WERI-Rb-1 (cell line): ENCODE results near the gene DKK3.

Source experiments
- DNase-seq: peaks from one replicate; pipeline ENCODE4 v3.0.0-alpha.2; 2020
- H3K27ac ChIP-seq: fragments of 250-450 bp; sonication (Bioruptor Pico); 2 replicates; pipeline ENCODE4 v1.5.1; 2020; ENCODE audit warnings: mild to moderate bottlenecking, moderate library complexity
- H3K27me3 ChIP-seq: fragments of 250-450 bp; sonication (Bioruptor Pico); 2 replicates; pipeline ENCODE4 v1.5.1; 2021; ENCODE audit warnings: mild to moderate bottlenecking, low read depth, moderate library complexity; ENCODE audit not compliant: insufficient read depth, severe bottlenecking
- H3K36me3 ChIP-seq: fragments of 250-450 bp; sonication (Bioruptor Pico); 2 replicates; pipeline ENCODE4 v1.5.1; 2020; ENCODE audit warnings: mild to moderate bottlenecking, moderate library complexity
- H3K4me3 ChIP-seq: 2 replicates; pipeline ENCODE4 v1.5.1; 2011; ENCODE audit warnings: low read depth, mild to moderate bottlenecking, control low read depth, low read length
- H3K9me3 ChIP-seq: fragments of 250-450 bp; sonication (Bioruptor Pico); 2 replicates; pipeline ENCODE4 v1.5.1; 2021; ENCODE audit warnings: mild to moderate bottlenecking, moderate library complexity; ENCODE audit not compliant: severe bottlenecking
- CTCF ChIP-seq: IDR thresholded peaks from 2 replicates; pipeline ENCODE4 v1.5.1; 2011; ENCODE audit warnings: low read depth, mild to moderate bottlenecking, control low read depth, inconsistent platforms, low read length

DKK3 gene

DNA sequence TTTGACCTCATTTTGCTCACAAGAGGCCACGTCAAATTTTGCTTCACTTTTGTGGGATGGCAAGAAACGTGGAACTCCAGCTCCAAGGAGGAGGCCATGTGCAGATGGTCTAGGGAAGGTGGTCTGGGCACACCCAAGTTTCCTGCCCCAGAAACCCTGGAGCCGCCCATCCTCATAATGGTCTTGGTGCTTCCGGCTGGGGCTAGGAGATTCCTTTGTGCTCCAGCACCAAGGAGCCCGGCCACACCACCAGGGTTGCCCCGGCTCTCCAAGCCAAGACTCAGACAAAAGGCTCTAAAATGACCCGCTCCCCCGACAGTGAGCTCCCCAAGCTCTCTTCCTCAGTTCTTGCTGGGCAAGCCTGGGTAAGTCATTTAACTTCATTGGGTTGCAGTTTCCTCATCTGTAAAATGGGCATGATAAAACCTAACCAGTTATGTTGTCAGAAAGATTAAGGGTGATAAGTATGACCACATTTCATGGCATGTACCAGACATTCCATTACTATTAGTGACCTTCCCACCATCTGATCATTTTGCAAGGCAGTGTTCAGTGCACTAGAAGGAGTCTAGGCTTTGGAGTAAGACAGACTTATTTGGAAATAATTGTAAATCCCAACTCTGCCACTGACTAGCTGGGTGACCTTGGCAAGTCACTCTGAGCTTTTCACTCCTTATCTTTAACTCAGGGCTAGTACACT is 23.3 kb downstream of the DKK3 start:
- no peaks in the 10 kb centered on the region for H3K9me3 ChIP-seq
- no peak overlapping the region for H3K4me3 ChIP-seq
- TF ChIP-seq CTCF, result no peak
- H3K27me3 ChIP-seq, result no peaks in the 10 kb centered on the region
- DNase-seq, result no peak
- H3K36me3 ChIP-seq, result no peaks in the 10 kb centered on the region
- no peak overlapping the region for H3K27ac ChIP-seq

GRCh38 chr11:11984563-11984962 is 23.9 kb downstream of the DKK3 start:
- Histone ChIP-seq H3K36me3 (no peaks in the 10 kb centered on the region), H3K4me3 (no peak overlapping the region), H3K9me3 (no peaks in the 10 kb centered on the region), H3K27ac (no peak overlapping the region), H3K27me3 (no peaks in the 10 kb centered on the region)
- no peak for TF ChIP-seq CTCF
- DNase-seq, result no peak

GRCh38 chr11:11983427-11983826 is 25.0 kb downstream of the DKK3 start:
- Histone ChIP-seq H3K27ac (no peak overlapping the region), H3K36me3 (no peaks in the 10 kb centered on the region), H3K9me3 (no peaks in the 10 kb centered on the region), H3K27me3 (no peaks in the 10 kb centered on the region), H3K4me3 (no peak overlapping the region)
- DNase-seq, result no peak
- TF ChIP-seq CTCF, result no peak

DNA sequence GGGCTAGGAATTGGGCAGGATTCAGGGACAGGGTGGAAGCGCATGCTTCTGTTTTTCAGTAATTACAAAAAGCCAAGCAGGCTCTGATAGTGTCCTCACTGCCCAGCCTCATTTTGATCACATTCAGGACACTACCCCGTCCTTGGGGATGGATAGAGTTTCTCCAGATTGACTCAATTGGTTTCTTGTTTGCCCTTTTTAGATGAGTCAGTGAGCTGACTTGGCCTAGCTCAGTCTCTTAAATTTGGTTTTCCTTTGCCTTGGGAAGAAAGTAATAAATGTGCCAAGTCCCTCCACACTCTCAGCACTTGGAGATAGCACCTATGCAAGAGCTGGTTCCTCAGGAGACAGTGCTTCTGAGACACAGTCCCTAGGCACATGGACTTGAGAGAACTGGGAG is 25.5 kb downstream of the DKK3 start:
- Histone ChIP-seq H3K36me3 (no peaks in the 10 kb centered on the region), H3K4me3 (no peak overlapping the region), H3K9me3 (no peaks in the 10 kb centered on the region), H3K27ac (no peak overlapping the region), H3K27me3 (no peaks in the 10 kb centered on the region)
- DNase-seq, result no peak
- TF ChIP-seq CTCF, result no peak

DNA sequence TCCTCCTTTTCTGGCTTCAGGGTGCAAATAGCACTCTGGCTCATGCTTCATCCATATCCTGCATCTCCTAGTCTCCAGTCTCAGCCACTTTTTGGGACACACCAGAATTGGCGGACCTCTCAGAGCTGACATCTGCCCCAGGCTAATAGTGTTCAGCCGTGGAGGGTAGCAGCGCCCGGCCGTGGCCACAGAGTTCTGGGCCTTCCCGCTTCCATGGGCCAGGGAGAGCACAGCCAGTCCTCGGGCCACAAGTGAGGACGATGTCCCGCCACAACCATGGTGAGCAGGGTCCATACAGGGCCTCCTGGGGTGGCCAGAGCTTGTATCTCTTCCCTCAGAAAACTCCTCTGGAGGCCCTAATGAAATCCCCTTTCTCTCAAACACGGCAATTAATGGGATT is 26.0 kb downstream of the DKK3 start:
- Histone ChIP-seq H3K9me3 (no peaks in the 10 kb centered on the region), H3K36me3 (no peaks in the 10 kb centered on the region), H3K4me3 (no peak overlapping the region), H3K27me3 (no peaks in the 10 kb centered on the region), H3K27ac (no peak overlapping the region)
- no peak for TF ChIP-seq CTCF
- no peak for DNase-seq

GRCh38 chr11:11981840-11982239 is 26.6 kb downstream of the DKK3 start:
- Histone ChIP-seq H3K27ac (no peak overlapping the region), H3K4me3 (no peak overlapping the region), H3K36me3 (no peaks in the 10 kb centered on the region), H3K9me3 (no peaks in the 10 kb centered on the region), H3K27me3 (no peaks in the 10 kb centered on the region)
- TF ChIP-seq CTCF, result no peak
- no peak for DNase-seq
